T-helper 2 cell (primary cell): Measurements from ENCODE around the gene SNX20.

Experiments
- DNase-seq, 5 experiments: peaks; one replicate each; pipeline versions ENCODE4 v3.0.0 to v3.0.0-alpha.2; 2012 to 2022

Gene SNX20

GRCh38 chr16:50657241-50657640, 23.9 kb downstream of the SNX20 start:
- DNase-seq, result no peak

GRCh38 chr16:50655558-50656055, 25.5 kb downstream of the SNX20 start:
- no peak for DNase-seq

- no peak for DNase-seq
Measured at GRCh38 chr16:50653633-50654519, 27.2 kb downstream of the SNX20 start.

- no peak for DNase-seq
Measured at GRCh38 chr16:50652836-50653425, 28.2 kb downstream of the SNX20 start.

GRCh38 chr16:50651835-50652438, 29.2 kb downstream of the SNX20 start:
- no peak for DNase-seq

GRCh38 chr16:50646345-50646744, 34.8 kb downstream of the SNX20 start:
- DNase-seq, result no peak

GRCh38 chr16:50645563-50646220, 35.4 kb downstream of the SNX20 start:
- DNase-seq, result no peak

GRCh38 chr16:50644729-50645128, 36.4 kb downstream of the SNX20 start:
- peak in 1 of 5 experiments; percentile 39 for DNase-seq

GRCh38 chr16:50644245-50644644, 36.9 kb downstream of the SNX20 start:
- DNase-seq, result no peak

- DNase-seq, result no peak
Measured at GRCh38 chr16:50643192-50643591, 37.9 kb downstream of the SNX20 start.

- no peak for DNase-seq
Measured at GRCh38 chr16:50642349-50642748, 38.8 kb downstream of the SNX20 start.

- no peak for DNase-seq
Measured at GRCh38 chr16:50641818-50642187, 39.3 kb downstream of the SNX20 start.

GRCh38 chr16:50640919-50641817, 39.9 kb downstream of the SNX20 start:
- no peak for DNase-seq

GRCh38 chr16:50640391-50640790, 40.7 kb downstream of the SNX20 start:
- DNase-seq, result no peak

GRCh38 chr16:50638816-50639670, 42.1 kb downstream of the SNX20 start:
- DNase-seq, result no peak

GRCh38 chr16:50637716-50638602, 43.2 kb downstream of the SNX20 start:
- DNase-seq, result no peak

GRCh38 chr16:50636753-50637374, 44.2 kb downstream of the SNX20 start:
- no peak for DNase-seq

GRCh38 chr16:50635505-50636392, 45.4 kb downstream of the SNX20 start:
- peak in 1 of 5 experiments; percentile 46 for DNase-seq
